ENCODE results near the gene CAMK2A. TPM values are rescaled to one million over a fixed set of nuclear protein-coding genes. Genes with fewer than 3 reads are reported as not detected.
A peak's percentile ranks its signal among the peaks of the same experiment; 100 is the strongest.
"Not testable (repeated sequence)": the region's sequence is repeated elsewhere in the genome, so short reads cannot be mapped to it uniquely, and the experiment has no call there.

Gene CAMK2A
- total RNA-seq, 6 experiments from 2014 or later: 0.10 to 0.26 (median 0.23) TPM; not detected in 3

- Histone ChIP-seq H3K27me3 (no peaks in the 10 kb centered on the region), H3K27ac (no peak overlapping the region), H3K4me3 (no peak overlapping the region), H3K4me1 (no peaks in the 10 kb centered on the region), H3K9me3 (no peaks in the 10 kb centered on the region), H3K36me3 (no peaks in the 10 kb centered on the region)
- no peak for ATAC-seq
- intact Hi-C loops (cut with DNase I): no loop called here
- no peak for DNase-seq
- TF ChIP-seq POLR2A (IDR thresholded peaks at IDR 0.05) (no peak), CTCF (IDR thresholded peaks at IDR 0.05) (no peak)
- WGBS (ENCODE audit: insufficient coverage, low coverage, low lambda C conversion rate, missing lambda C conversion rate): 80% methylated on average over 1 of the region's 3 CpGs
These were observed 40.6 kb downstream of the CAMK2A start for GRCh38 chr5:150248946-150249345.

- H3K36me3 ChIP-seq; DNase-seq; intact Hi-C loops (cut with DNase I); H3K4me1 ChIP-seq; ATAC-seq; H3K9me3 ChIP-seq; H3K4me3 ChIP-seq; H3K27ac ChIP-seq; H3K27me3 ChIP-seq: not testable (repeated sequence)
- WGBS (ENCODE audit: insufficient coverage, low coverage, low lambda C conversion rate, missing lambda C conversion rate): 79% methylated on average over 6 of the region's 6 CpGs
These were observed 41.1 kb downstream of the CAMK2A start for GRCh38 chr5:150248493-150248892.

- Histone ChIP-seq H3K27me3 (no peaks in the 10 kb centered on the region), H3K27ac (no peak overlapping the region), H3K36me3 (no peaks in the 10 kb centered on the region), H3K4me3 (no peak overlapping the region), H3K4me1 (no peaks in the 10 kb centered on the region), H3K9me3 (no peaks in the 10 kb centered on the region)
- intact Hi-C loops (cut with DNase I): no loop called here
- 94% methylated on average over 5 of the region's 9 CpGs for WGBS (ENCODE audit: insufficient coverage, low coverage, low lambda C conversion rate, missing lambda C conversion rate)
- ATAC-seq (no peak), DNase-seq (no peak)
- no peak for TF ChIP-seq CTCF (IDR thresholded peaks at IDR 0.05)
- no peak for TF ChIP-seq POLR2A (IDR thresholded peaks at IDR 0.05)
These were observed 41.8 kb downstream of the CAMK2A start for GRCh38 chr5:150247726-150248125.

GRCh38 chr5:150246835-150247234 lies 42.7 kb downstream of the CAMK2A start:
- H3K27me3 ChIP-seq: no peaks in the 10 kb centered on the region
- H3K4me3 ChIP-seq: no peak overlapping the region
- DNase-seq (peak in 2 of 3 donors; percentile 47 to 65), ATAC-seq (peak in 2 of 4 donors; percentile 79 to 85)
- no peaks in the 10 kb centered on the region for H3K4me1 ChIP-seq
- whole genome bisulfite sequencing (ENCODE audit: insufficient coverage, low coverage, low lambda C conversion rate, missing lambda C conversion rate): 76% methylated on average over 3 of the region's 5 CpGs
- no peak overlapping the region for H3K27ac ChIP-seq
- H3K9me3 ChIP-seq: no peaks in the 10 kb centered on the region
- TF ChIP-seq CTCF (IDR thresholded peaks at IDR 0.05) (no peak), POLR2A (IDR thresholded peaks at IDR 0.05) (no peak)
- intact Hi-C loops (cut with DNase I): no loop called here
- no peaks in the 10 kb centered on the region for H3K36me3 ChIP-seq

- TF ChIP-seq CTCF (IDR thresholded peaks at IDR 0.05): no peak
- TF ChIP-seq POLR2A (IDR thresholded peaks at IDR 0.05): no peak
- no peaks in the 10 kb centered on the region for H3K4me1 ChIP-seq
These were observed 43.1 kb downstream of the CAMK2A start for GRCh38 chr5:150246429-150246828.

More at GRCh38 chr5:150246429-150246828, 43.1 kb downstream of the CAMK2A start:
- Histone ChIP-seq H3K9me3 (no peaks in the 10 kb centered on the region), H3K36me3 (no peaks in the 10 kb centered on the region), H3K27ac (no peak overlapping the region), H3K27me3 (no peaks in the 10 kb centered on the region), H3K4me3 (no peak overlapping the region)
- 100% methylated on average over 4 of the region's 5 CpGs for WGBS (ENCODE audit: insufficient coverage, low coverage, low lambda C conversion rate, missing lambda C conversion rate)
- intact Hi-C loops (cut with DNase I): no loop called here
- ATAC-seq (no peak), DNase-seq (no peak)
